Sigmoid colon (tissue), 7 donors: Measurements from ENCODE around the gene SRC. TPM values are rescaled to one million over a fixed set of nuclear protein-coding genes. Genes with fewer than 3 reads are reported as not detected.

Source experiments
- DNase-seq: peaks from one replicate; pipeline ENCODE4 v3.0.0-alpha.2; 2019
- H3K27ac ChIP-seq, 4 donors: fragments of 200-600 bp; sonication (generic); one replicate each; pipeline ENCODE4 v1.5.1; 2016 to 2019; ENCODE audit warnings: mild to moderate bottlenecking in 1 of 4
- H3K27me3 ChIP-seq, 3 donors: fragments of 200-600 bp; sonication (generic); one replicate each; pipeline ENCODE4 v1.5.1; 2019; ENCODE audit warnings: mild to moderate bottlenecking in 1 of 3
- H3K36me3 ChIP-seq, 4 donors: fragments of 200-600 bp; sonication (generic); one replicate each; pipeline ENCODE4 v1.5.1; 2016 to 2019
- H3K4me1 ChIP-seq, 4 donors: fragments of 200-600 bp; sonication (generic); one replicate each; pipeline ENCODE4 v1.5.1; 2017 to 2019
- H3K4me3 ChIP-seq, 4 donors: fragments of 200-600 bp; sonication (generic); one replicate each; pipeline ENCODE4 v1.5.1; 2017 to 2019; ENCODE audit warnings: mild to moderate bottlenecking in 2 of 4, moderate library complexity in 1 of 4
- H3K9me3 ChIP-seq, 4 donors: fragments of 200-600 bp in 3 of 4; sonication (generic) in 3 of 4; one replicate each; pipeline versions ENCODE4 v1.5.1 to v1.6.1; 2013 to 2019
- EP300 ChIP-seq, 4 donors: sonication (generic); formaldehyde crosslinking; IDR thresholded peaks; one replicate each; pipeline ENCODE4 v1.6.1; 2017; ENCODE audit warnings: antibody characterized with exemption in 4 of 4
- POLR2A ChIP-seq, 2 donors: fragments of 450-650 bp; IDR thresholded peaks; one replicate each; pipeline ENCODE4 v1.6.1; 2016; ENCODE audit warnings: antibody characterized with exemption in 2 of 2, mild to moderate bottlenecking in 2 of 2, moderate library complexity in 2 of 2
- POLR2AphosphoS5 ChIP-seq, 4 donors: sonication (generic); formaldehyde crosslinking; IDR thresholded peaks; one replicate each; pipeline ENCODE4 v1.6.1; 2017; ENCODE audit warnings: antibody characterized with exemption in 4 of 4
- WGBS, 2 donors: extraction: QIAGEN DNeasy Blood & Tissue Kit; methylation state at CpG; one replicate each; pipeline ENCODE4 v1.1.7; 2013; 5-methylcytosine and 5-hydroxymethylcytosine counted together
- intact Hi-C: fragments of 100-400 bp; cut with DNase I; formaldehyde crosslinking; loops from one replicate; pipeline ENCODE4 v1.15.1; 2023
- polyA plus RNA-seq, 3 donors: library from polyadenylated mRNA; stranded (reverse); fragments of 200-250 nt; gene quantifications; one replicate each; pipeline ENCODE4 v1.2.3, GENCODE V29; 2013
- total RNA-seq, 4 donors: library from RNA; depleted of rRNA; stranded (reverse); fragments of >200 nt; gene quantifications; one replicate each; pipeline ENCODE4 v1.1.0, GENCODE V29; 2016
- TF ChIP-seq, protein P1 (sequence below), 4 experiments: fragments of 450-650 bp in 3 of 4; fragments of 200-600 bp in 1 of 4; IDR thresholded peaks; one replicate each; pipeline ENCODE4 v1.5.1; 2016 to 2019; ENCODE audit warnings: antibody characterized with exemption in 4 of 4, mild to moderate bottlenecking in 3 of 4, moderate library complexity in 2 of 4
- donor health status: healthy with polysubstance abuse.
- donor health status: Bipolar disorder and iron deficiency.
- donor health status: healthy.

SRC gene
- total and polyA plus RNA-seq, 7 donors: 28.1 to 91.8 (median 52.3) TPM

DNA sequence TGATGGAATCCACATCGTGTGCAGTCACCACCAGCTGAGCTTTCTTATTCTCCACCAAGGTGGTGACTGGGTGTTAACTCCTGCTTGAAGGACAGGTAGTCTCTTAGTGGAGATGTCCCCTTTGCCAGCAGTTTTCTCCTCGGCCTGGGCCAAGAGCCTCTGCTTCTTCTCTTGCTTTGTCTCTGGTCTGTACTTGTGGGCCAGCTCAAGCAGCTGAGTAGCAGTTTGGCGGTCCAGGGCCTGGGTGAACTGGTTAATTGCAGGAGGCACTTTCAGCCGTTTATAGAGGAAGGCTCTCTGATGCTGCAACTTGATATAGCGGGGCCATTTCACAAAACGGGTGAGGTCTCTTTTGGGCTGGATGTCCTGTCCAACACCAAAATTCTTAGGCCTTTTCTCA lies 99.1 kb downstream of the SRC start:
- no peaks in the 10 kb centered on the region for H3K36me3 ChIP-seq
- TF ChIP-seq, protein P1, sequence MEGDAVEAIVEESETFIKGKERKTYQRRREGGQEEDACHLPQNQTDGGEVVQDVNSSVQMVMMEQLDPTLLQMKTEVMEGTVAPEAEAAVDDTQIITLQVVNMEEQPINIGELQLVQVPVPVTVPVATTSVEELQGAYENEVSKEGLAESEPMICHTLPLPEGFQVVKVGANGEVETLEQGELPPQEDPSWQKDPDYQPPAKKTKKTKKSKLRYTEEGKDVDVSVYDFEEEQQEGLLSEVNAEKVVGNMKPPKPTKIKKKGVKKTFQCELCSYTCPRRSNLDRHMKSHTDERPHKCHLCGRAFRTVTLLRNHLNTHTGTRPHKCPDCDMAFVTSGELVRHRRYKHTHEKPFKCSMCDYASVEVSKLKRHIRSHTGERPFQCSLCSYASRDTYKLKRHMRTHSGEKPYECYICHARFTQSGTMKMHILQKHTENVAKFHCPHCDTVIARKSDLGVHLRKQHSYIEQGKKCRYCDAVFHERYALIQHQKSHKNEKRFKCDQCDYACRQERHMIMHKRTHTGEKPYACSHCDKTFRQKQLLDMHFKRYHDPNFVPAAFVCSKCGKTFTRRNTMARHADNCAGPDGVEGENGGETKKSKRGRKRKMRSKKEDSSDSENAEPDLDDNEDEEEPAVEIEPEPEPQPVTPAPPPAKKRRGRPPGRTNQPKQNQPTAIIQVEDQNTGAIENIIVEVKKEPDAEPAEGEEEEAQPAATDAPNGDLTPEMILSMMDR (IDR thresholded peaks at IDR 0.05): no peak
- no peak for TF ChIP-seq POLR2AphosphoS5 (IDR thresholded peaks at IDR 0.05)
- no peak for TF ChIP-seq POLR2A (IDR thresholded peaks at IDR 0.05)
- no peak for TF ChIP-seq EP300 (IDR thresholded peaks at IDR 0.05)
- H3K27ac ChIP-seq: no peak overlapping the region
- no peak for DNase-seq
- no peaks in the 10 kb centered on the region for H3K27me3 ChIP-seq
- H3K4me3 ChIP-seq: no peak overlapping the region
- 65 to 76% methylated on average over 6 of the region's 6 CpGs for WGBS, 2 donors
- no peaks in the 10 kb centered on the region for H3K9me3 ChIP-seq
- no peaks in the 10 kb centered on the region for H3K4me1 ChIP-seq
- intact Hi-C loops: no loop called here

DNA sequence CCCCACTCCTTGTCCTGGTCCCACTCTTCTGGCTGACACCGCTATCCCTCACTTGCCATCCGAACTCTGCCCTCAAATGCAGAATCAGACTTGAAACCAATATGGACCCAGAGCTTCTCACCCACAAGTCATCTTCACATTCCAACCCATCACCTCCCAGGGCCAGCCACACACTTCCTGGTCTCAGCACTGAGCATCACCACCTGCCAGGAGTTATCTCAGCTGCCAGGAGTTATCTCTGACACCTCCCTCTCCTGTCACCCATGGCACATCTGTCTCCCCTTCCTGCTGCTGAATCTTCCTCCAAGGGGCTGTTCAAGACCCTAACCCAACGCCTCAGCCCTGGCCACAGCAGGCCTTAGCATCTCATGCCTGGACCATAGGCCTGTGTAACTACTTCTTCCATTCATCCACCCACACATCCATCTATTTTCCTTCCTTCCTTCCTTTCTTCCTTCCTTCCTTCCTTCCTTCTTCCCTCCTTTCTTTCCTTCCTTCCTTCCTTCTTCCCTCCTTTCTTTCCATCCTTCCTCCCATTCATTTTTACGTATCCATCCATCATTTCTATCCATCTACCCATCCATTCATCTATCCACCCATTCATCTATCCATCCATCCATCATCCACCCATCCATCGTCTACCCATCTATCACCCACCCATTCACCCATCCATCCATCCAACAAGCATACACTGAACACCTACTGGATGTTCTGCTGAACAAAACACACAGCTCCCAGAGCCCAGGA lies 100.5 kb downstream of the SRC start:
- no peaks in the 10 kb centered on the region for H3K27me3 ChIP-seq
- no peak overlapping the region for H3K27ac ChIP-seq
- intact Hi-C loops: no loop called here
- H3K36me3 ChIP-seq: no peaks in the 10 kb centered on the region
- TF ChIP-seq EP300 (IDR thresholded peaks at IDR 0.05): no peak
- no peak for TF ChIP-seq POLR2AphosphoS5 (IDR thresholded peaks at IDR 0.05)
- TF ChIP-seq POLR2A (IDR thresholded peaks at IDR 0.05): no peak
- TF ChIP-seq, protein P1 (IDR thresholded peaks at IDR 0.05): no peak
- H3K4me1 ChIP-seq: no peaks in the 10 kb centered on the region
- DNase-seq: no peak
- 72 to 74% methylated on average over 5 of the region's 5 CpGs for WGBS, 2 donors
- no peaks in the 10 kb centered on the region for H3K9me3 ChIP-seq
- no peak overlapping the region for H3K4me3 ChIP-seq

DNA sequence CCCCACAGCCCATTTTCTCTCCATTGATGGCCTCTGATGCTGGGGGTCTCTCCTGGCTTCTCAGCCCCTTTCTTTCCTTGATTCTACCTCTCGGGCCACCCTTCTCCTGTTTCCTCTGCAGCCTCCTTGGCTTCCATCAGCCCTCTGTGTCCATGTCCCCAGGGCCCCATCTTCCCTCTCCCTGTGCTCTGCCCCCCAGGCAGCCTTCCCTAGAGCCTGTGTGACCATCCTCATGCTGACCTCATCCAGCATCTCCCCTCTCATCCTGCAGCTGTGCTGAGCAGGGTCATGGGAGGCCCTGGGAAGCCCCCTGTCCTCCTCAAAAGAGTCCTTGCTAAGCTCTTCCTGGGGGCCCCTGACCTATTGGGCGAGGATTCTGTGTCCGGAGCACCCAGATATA lies 101.7 kb downstream of the SRC start:
- H3K4me3 ChIP-seq: no peak overlapping the region
- no peaks in the 10 kb centered on the region for H3K27me3 ChIP-seq
- no peaks in the 10 kb centered on the region for H3K9me3 ChIP-seq
- TF ChIP-seq POLR2A (IDR thresholded peaks at IDR 0.05) (no peak), EP300 (IDR thresholded peaks at IDR 0.05) (no peak), POLR2AphosphoS5 (IDR thresholded peaks at IDR 0.05) (no peak)
- TF ChIP-seq, protein P1 (IDR thresholded peaks at IDR 0.05): no peak
- intact Hi-C loops: no loop called here
- no peaks in the 10 kb centered on the region for H3K4me1 ChIP-seq
- no peak overlapping the region for H3K27ac ChIP-seq
- H3K36me3 ChIP-seq: no peaks in the 10 kb centered on the region
- WGBS, 2 donors: 76 to 84% methylated on average over 3 of the region's 3 CpGs
- DNase-seq: no peak

DNA sequence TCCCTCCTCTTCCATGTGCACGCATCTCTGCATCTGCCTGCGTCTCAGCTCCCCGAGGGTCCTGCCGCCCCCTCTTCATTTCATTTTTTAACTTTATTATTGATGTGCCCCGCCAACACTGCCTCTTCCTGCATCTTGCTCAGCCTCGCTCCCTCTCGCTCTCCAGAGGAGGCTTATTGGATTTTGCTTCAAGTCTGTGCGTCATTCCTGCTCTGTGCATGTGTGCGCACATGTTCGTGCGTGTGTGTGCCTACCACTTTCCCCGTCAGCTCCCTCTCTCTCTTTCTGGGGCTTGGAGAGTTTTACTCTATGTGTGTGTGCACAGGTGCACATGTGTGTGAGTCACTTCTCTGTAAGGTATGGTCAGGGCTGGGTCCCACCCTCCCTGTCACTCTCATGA lies 103.3 kb downstream of the SRC start:
- Histone ChIP-seq H3K4me3 (no peak overlapping the region), H3K27me3 (no peaks in the 10 kb centered on the region), H3K27ac (no peak overlapping the region), H3K36me3 (no peaks in the 10 kb centered on the region), H3K9me3 (no peaks in the 10 kb centered on the region), H3K4me1 (no peaks in the 10 kb centered on the region)
- intact Hi-C loops: no loop called here
- TF ChIP-seq, protein P1 (IDR thresholded peaks at IDR 0.05): no peak
- TF ChIP-seq EP300 (IDR thresholded peaks at IDR 0.05) (no peak), POLR2A (IDR thresholded peaks at IDR 0.05) (no peak), POLR2AphosphoS5 (IDR thresholded peaks at IDR 0.05) (no peak)
- WGBS, 2 donors: 79 to 82% methylated on average over 12 of the region's 12 CpGs
- DNase-seq: no peak

DNA sequence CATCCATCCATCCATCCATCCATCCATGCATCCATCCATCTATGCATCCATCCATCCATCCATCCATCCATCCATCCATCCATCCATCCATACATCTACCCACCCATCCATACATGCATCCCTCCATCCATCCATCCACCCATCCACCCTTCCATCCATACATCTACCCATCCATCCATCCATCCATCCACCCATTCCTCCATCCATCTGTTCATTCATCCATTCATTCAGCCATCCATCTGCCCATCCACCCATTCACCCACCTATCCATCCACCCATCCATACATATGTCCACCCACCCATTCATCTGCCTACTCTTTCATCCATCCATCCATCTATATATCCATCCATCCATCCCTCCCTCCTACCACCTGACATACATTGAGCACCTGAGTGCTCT lies 104.4 kb downstream of the SRC start:
- H3K36me3 ChIP-seq: no peaks in the 10 kb centered on the region
- H3K27me3 ChIP-seq: no peaks in the 10 kb centered on the region
- no peak overlapping the region for H3K4me3 ChIP-seq
- TF ChIP-seq POLR2AphosphoS5 (IDR thresholded peaks at IDR 0.05) (no peak), POLR2A (IDR thresholded peaks at IDR 0.05) (no peak), EP300 (IDR thresholded peaks at IDR 0.05) (no peak)
- TF ChIP-seq, protein P1 (IDR thresholded peaks at IDR 0.05): no peak
- no peaks in the 10 kb centered on the region for H3K4me1 ChIP-seq
- H3K27ac ChIP-seq: no peak overlapping the region
- peaks cover 0 to 4% (median under 1%) of the 10 kb centered on the region in 4 donors for H3K9me3 ChIP-seq
- DNase-seq: no peak
- intact Hi-C loops: no loop called here
